ENCODE data around the gene TPO.

Gene TPO

GRCh38 chr2:1402064-1402463 is 11.2 kb upstream of the TPO start:
- Histone ChIP-seq H3K27me3 (ENCODE audit: insufficient read depth, poor library complexity, severe bottlenecking) (no peaks in the 10 kb centered on the region), H3K4me3 (ENCODE audit: severe bottlenecking) (no peak overlapping the region), H3K4me1 (ENCODE audit: insufficient read depth, poor library complexity, severe bottlenecking) (peaks cover 11% of the 10 kb centered on the region), H3K27ac (ENCODE audit: poor library complexity, severe bottlenecking) (no peak overlapping the region), H3K9me3 (ENCODE audit: severe bottlenecking) (no peaks in the 10 kb centered on the region), H3K36me3 (ENCODE audit: low read depth) (no peaks in the 10 kb centered on the region)
- no peak for DNase-seq (ENCODE audit: low spot score)
- TF ChIP-seq, protein P1, sequence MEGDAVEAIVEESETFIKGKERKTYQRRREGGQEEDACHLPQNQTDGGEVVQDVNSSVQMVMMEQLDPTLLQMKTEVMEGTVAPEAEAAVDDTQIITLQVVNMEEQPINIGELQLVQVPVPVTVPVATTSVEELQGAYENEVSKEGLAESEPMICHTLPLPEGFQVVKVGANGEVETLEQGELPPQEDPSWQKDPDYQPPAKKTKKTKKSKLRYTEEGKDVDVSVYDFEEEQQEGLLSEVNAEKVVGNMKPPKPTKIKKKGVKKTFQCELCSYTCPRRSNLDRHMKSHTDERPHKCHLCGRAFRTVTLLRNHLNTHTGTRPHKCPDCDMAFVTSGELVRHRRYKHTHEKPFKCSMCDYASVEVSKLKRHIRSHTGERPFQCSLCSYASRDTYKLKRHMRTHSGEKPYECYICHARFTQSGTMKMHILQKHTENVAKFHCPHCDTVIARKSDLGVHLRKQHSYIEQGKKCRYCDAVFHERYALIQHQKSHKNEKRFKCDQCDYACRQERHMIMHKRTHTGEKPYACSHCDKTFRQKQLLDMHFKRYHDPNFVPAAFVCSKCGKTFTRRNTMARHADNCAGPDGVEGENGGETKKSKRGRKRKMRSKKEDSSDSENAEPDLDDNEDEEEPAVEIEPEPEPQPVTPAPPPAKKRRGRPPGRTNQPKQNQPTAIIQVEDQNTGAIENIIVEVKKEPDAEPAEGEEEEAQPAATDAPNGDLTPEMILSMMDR (IDR thresholded peaks at IDR 0.05; ENCODE audit: poor library complexity, severe bottlenecking): no peak
- ATAC-seq (ENCODE audit: low read depth): no peak

- TF ChIP-seq, protein P1 (IDR thresholded peaks at IDR 0.05; ENCODE audit: poor library complexity, severe bottlenecking): no peak
- no peaks in the 10 kb centered on the region for H3K27me3 ChIP-seq (ENCODE audit: insufficient read depth, poor library complexity, severe bottlenecking)
- no peak for DNase-seq (ENCODE audit: low spot score)
- H3K27ac ChIP-seq (ENCODE audit: poor library complexity, severe bottlenecking): no peak overlapping the region
- H3K36me3 ChIP-seq (ENCODE audit: low read depth): no peaks in the 10 kb centered on the region
- no peaks in the 10 kb centered on the region for H3K9me3 ChIP-seq (ENCODE audit: severe bottlenecking)
- no peak for ATAC-seq (ENCODE audit: low read depth)
- H3K4me1 ChIP-seq (ENCODE audit: insufficient read depth, poor library complexity, severe bottlenecking): peaks cover 11% of the 10 kb centered on the region
- no peak overlapping the region for H3K4me3 ChIP-seq (ENCODE audit: severe bottlenecking)
Measured at GRCh38 chr2:1403565-1403964, 9.7 kb upstream of the TPO start.

DNA sequence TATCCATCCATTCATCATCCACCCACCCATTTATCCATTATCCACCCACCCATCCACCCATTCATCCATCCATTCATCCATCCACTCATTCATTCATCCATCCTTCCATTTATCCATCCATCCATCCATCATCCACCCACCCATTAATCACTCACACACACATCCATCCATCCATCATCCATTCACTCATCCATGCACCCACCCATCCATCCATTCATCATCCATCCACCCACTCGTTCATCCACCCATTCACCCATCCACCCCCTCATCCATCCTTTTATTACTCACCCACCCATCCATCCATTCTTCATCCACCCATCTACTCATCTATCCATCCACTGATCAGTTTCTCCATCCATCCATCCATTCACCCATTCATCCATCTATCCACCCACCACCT is 8.1 kb upstream of the TPO start:
- ATAC-seq (ENCODE audit: low read depth): no peak
- TF ChIP-seq, protein P1 (IDR thresholded peaks at IDR 0.05; ENCODE audit: poor library complexity, severe bottlenecking): no peak

DNA sequence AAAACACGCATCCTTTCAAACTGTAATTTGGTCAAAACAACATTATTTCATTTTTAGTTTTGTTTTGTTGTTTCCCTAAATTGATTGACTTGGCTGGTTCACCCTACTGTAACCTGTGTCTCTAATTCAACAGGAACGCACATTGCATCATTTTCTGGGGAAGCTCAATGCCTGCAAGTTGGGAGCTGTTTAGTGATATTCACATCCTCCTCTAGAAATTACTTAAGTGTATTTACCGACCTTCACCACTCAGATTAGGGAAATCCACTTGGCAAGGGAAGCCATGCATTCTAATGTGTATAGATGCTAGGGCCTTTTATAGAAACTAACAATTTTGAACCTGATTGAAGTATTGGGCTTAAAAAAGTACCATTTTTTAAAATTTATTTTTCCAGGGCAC is 7.3 kb upstream of the TPO start:
- ATAC-seq (ENCODE audit: low read depth) (peak; percentile 85), DNase-seq (ENCODE audit: low spot score) (no peak)
- peak overlapping the region; percentile 19 for H3K27ac ChIP-seq (ENCODE audit: poor library complexity, severe bottlenecking)
- TF ChIP-seq, protein P1 (IDR thresholded peaks at IDR 0.05; ENCODE audit: poor library complexity, severe bottlenecking): no peak
- no peaks in the 10 kb centered on the region for H3K9me3 ChIP-seq (ENCODE audit: severe bottlenecking)
- no peak overlapping the region for H3K4me3 ChIP-seq (ENCODE audit: severe bottlenecking)
- H3K27me3 ChIP-seq (ENCODE audit: insufficient read depth, poor library complexity, severe bottlenecking): no peaks in the 10 kb centered on the region
- H3K36me3 ChIP-seq (ENCODE audit: low read depth): no peaks in the 10 kb centered on the region
- peaks cover 11% of the 10 kb centered on the region for H3K4me1 ChIP-seq (ENCODE audit: insufficient read depth, poor library complexity, severe bottlenecking)

More for the DNA sequence above, 8.1 kb upstream of the TPO start:
- DNase-seq (ENCODE audit: low spot score): no peak
- Histone ChIP-seq H3K27ac (ENCODE audit: poor library complexity, severe bottlenecking) (peak overlapping the region; percentile 19), H3K27me3 (ENCODE audit: insufficient read depth, poor library complexity, severe bottlenecking) (no peaks in the 10 kb centered on the region), H3K4me1 (ENCODE audit: insufficient read depth, poor library complexity, severe bottlenecking) (peaks cover 11% of the 10 kb centered on the region), H3K4me3 (ENCODE audit: severe bottlenecking) (no peak overlapping the region), H3K36me3 (ENCODE audit: low read depth) (no peaks in the 10 kb centered on the region), H3K9me3 (ENCODE audit: severe bottlenecking) (no peaks in the 10 kb centered on the region)

GRCh38 chr2:1406434-1406833 is 6.8 kb upstream of the TPO start:
- no peak overlapping the region for H3K4me3 ChIP-seq (ENCODE audit: severe bottlenecking)
- DNase-seq (ENCODE audit: low spot score) (no peak), ATAC-seq (ENCODE audit: low read depth) (no peak)
- H3K9me3 ChIP-seq (ENCODE audit: severe bottlenecking): no peaks in the 10 kb centered on the region
- TF ChIP-seq, protein P1 (IDR thresholded peaks at IDR 0.05; ENCODE audit: poor library complexity, severe bottlenecking): no peak
- H3K36me3 ChIP-seq (ENCODE audit: low read depth): no peaks in the 10 kb centered on the region
- no peaks in the 10 kb centered on the region for H3K27me3 ChIP-seq (ENCODE audit: insufficient read depth, poor library complexity, severe bottlenecking)
- H3K4me1 ChIP-seq (ENCODE audit: insufficient read depth, poor library complexity, severe bottlenecking): peaks cover 11% of the 10 kb centered on the region
- H3K27ac ChIP-seq (ENCODE audit: poor library complexity, severe bottlenecking): peak overlapping the region; percentile 19

All from RWPE2 (cell line).